Measurements from ENCODE around the gene CYB5A. TPM values are rescaled to one million over a fixed set of nuclear protein-coding genes. Genes with fewer than 3 reads are reported as not detected.
"Not testable (repeated sequence)": the region's sequence is repeated elsewhere in the genome, so short reads cannot be mapped to it uniquely, and the experiment has no call there.

Gene CYB5A
- total RNA-seq, 4 donors from 2014 or later = 232 to 490 (median 267) TPM

DNA sequence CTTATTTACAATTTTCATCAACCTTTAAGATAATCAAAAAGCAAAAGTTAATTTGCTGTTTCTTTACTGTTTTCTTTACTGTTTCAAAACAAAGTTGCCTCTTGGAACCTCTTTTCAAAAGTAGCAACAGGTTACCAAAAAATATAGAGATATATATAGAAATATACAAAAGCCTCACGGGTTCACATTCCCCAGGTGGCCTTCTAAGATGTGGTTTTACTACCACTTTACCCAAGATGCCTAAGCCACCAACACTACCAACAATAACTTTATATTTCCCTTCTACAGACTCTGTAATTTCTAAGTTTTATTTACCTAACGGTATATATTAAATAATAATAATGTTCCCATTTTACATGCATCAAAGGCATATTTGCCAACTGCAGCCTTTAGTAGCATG, 4.9 kb downstream of the CYB5A start:
- Histone ChIP-seq H3K4me1 (peaks cover 0 to 92% (median 50%) of the 10 kb centered on the region in 4 donors), H3K4me3 (no peak overlapping the region), H3K27me3 (no peaks in the 10 kb centered on the region), H3K9me3 (no peaks in the 10 kb centered on the region), H3K27ac (peak overlapping the region in 1 of 4 donors; percentile 22), H3K36me3 (no peaks in the 10 kb centered on the region)
- WGBS, 2 donors = 90 to 97% methylated on average over 2 of the region's 2 CpGs
- no peak for DNase-seq (ENCODE audit: low spot score in 2 of 2)
- TF ChIP-seq EP300 (IDR thresholded peaks at IDR 0.05) (no peak), CTCF (IDR thresholded peaks at IDR 0.05) (no peak), POLR2A (IDR thresholded peaks at IDR 0.05) (no peak)

GRCh38 chr18:74286106-74286855, 5.5 kb downstream of the CYB5A start:
- DNase-seq (ENCODE audit: low spot score in 2 of 2) = no peak
- Histone ChIP-seq H3K27me3 (no peaks in the 10 kb centered on the region), H3K4me3 (no peak overlapping the region), H3K36me3 (no peaks in the 10 kb centered on the region), H3K27ac (peak overlapping the region; percentile 1 to 87 (median 45)), H3K4me1 (peaks cover 0 to 96% (median 50%) of the 10 kb centered on the region in 4 donors), H3K9me3 (no peaks in the 10 kb centered on the region)
- TF ChIP-seq POLR2A (IDR thresholded peaks at IDR 0.05) (no peak), EP300 (IDR thresholded peaks at IDR 0.05) (no peak), CTCF (IDR thresholded peaks at IDR 0.05) (no peak)
- 80 to 89% methylated on average over 4 of the region's 4 CpGs for WGBS, 2 donors

- H3K4me3 ChIP-seq; H3K9me3 ChIP-seq; DNase-seq (ENCODE audit: low spot score in 2 of 2); H3K36me3 ChIP-seq; H3K27me3 ChIP-seq: not testable (repeated sequence)
- Histone ChIP-seq H3K4me1 (peaks cover 0 to 96% (median 47%) of the 10 kb centered on the region in 4 donors), H3K27ac (peak overlapping the region; percentile 7 to 87 (median 76))
- WGBS, 2 donors = 69 to 90% methylated on average over 3 of the region's 3 CpGs
These were observed 6.2 kb downstream of the CYB5A start for GRCh38 chr18:74285583-74285982.

DNA sequence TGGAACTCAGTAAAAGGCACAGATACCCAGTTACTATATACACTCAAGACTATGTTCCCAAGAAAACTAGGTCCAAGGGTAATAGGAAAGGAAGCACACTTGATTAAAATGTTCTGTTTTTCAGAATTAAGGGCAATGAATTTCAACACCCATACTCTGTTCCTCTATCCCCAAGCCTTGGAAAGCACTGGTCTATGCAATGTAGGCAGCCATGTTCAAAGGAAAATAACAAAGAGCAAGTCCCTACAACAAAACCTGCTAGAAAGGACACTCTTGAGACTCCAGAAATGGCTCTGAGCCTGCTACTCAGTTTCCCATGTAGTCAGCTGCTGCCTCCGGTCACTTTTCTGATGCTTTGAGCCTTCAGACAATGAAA, 6.8 kb downstream of the CYB5A start:
- Histone ChIP-seq H3K27ac (peak overlapping the region; percentile 43 to 87 (median 76)), H3K27me3 (no peaks in the 10 kb centered on the region), H3K36me3 (peaks cover 0 to 2% (median 0%) of the 10 kb centered on the region in 3 donors), H3K9me3 (no peaks in the 10 kb centered on the region), H3K4me3 (no peak overlapping the region), H3K4me1 (peaks cover 0 to 89% (median 47%) of the 10 kb centered on the region in 4 donors)
- WGBS, 2 donors = 71 to 75% methylated on average over 1 of the region's 1 CpG
- no peak for DNase-seq (ENCODE audit: low spot score in 2 of 2)
- TF ChIP-seq CTCF (IDR thresholded peaks at IDR 0.05) = no peak
- no peak for TF ChIP-seq EP300 (IDR thresholded peaks at IDR 0.05)
- no peak for TF ChIP-seq POLR2A (IDR thresholded peaks at IDR 0.05)

GRCh38 chr18:74284191-74284979, 7.4 kb downstream of the CYB5A start:
- WGBS, 2 donors = 23 to 26% methylated on average over 11 of the region's 11 CpGs
- Histone ChIP-seq H3K4me1 (peaks cover 0 to 84% (median 47%) of the 10 kb centered on the region in 4 donors), H3K27me3 (no peaks in the 10 kb centered on the region), H3K27ac (peak overlapping the region; percentile 43 to 87 (median 76)), H3K4me3 (no peak overlapping the region), H3K9me3 (no peaks in the 10 kb centered on the region), H3K36me3 (peaks cover 0 to 4% (median 0%) of the 10 kb centered on the region in 3 donors)
- no peak for DNase-seq (ENCODE audit: low spot score in 2 of 2)
- TF ChIP-seq POLR2A (IDR thresholded peaks at IDR 0.05) (no peak), EP300 (IDR thresholded peaks at IDR 0.05) (no peak), CTCF (IDR thresholded peaks at IDR 0.05) (no peak)
